Keratinocyte (primary cell): Measurements from ENCODE around the gene CYP4Z1. TPM values are rescaled to one million over a fixed set of nuclear protein-coding genes. Genes with fewer than 3 reads are reported as not detected.

Experiments used
- DNase-seq: peaks from one replicate; pipeline ENCODE4 v3.0.0-alpha.2; 2011; ENCODE audit warnings: low read depth, missing footprints, low spot score
- FAIRE-seq: peaks from 2 replicates; lab custom pipeline; 2011; peaks lifted over from hg19 to GRCh38; lab: Jason Lieb, UNC
- H2AFZ ChIP-seq: 2 replicates; pipeline ENCODE4 v1.6.0; 2012; ENCODE audit warnings: low read length, control low read depth, inconsistent platforms; ENCODE audit not compliant: control insufficient read depth
- H3K27ac ChIP-seq: 2 replicates; pipeline ENCODE4 v1.5.1; 2011; ENCODE audit warnings: low read length; ENCODE audit not compliant: control insufficient read depth, insufficient read depth
- H3K27me3 ChIP-seq: 3 replicates; pipeline ENCODE4 v1.6.0; 2011; ENCODE audit warnings: low read length; ENCODE audit not compliant: control insufficient read depth, insufficient read depth; ENCODE audit errors: extremely low read depth
- H3K36me3 ChIP-seq, 2 experiments: 2 replicates in 1 of 2; 3 replicates in 1 of 2; pipeline ENCODE4 v1.5.1; 2011; ENCODE audit warnings: low read length in 2 of 2, mild to moderate bottlenecking in 1 of 2; ENCODE audit not compliant: control insufficient read depth in 2 of 2, insufficient read depth in 2 of 2; ENCODE audit errors: extremely low read depth in 1 of 2
- H3K4me1 ChIP-seq: 3 replicates; pipeline ENCODE4 v1.5.1; 2011; ENCODE audit warnings: low read length; ENCODE audit not compliant: control insufficient read depth, insufficient read depth; ENCODE audit errors: extremely low read depth
- H3K4me2 ChIP-seq: 3 replicates; pipeline ENCODE4 v1.6.0; 2011; ENCODE audit warnings: low read depth, low read length; ENCODE audit not compliant: control insufficient read depth, insufficient read depth; ENCODE audit errors: extremely low read depth
- H3K4me3 ChIP-seq, 3 experiments: fragments of 200-600 bp in 1 of 3; sonication (generic) in 1 of 3; 2 replicates in 2 of 3; 3 replicates in 1 of 3; pipeline ENCODE4 v1.5.1; 2011 to 2016; ENCODE audit warnings: low read length in 3 of 3, mild to moderate bottlenecking in 3 of 3, control low read depth in 2 of 3, inconsistent platforms in 1 of 3, low read depth in 1 of 3, mixed read lengths in 1 of 3, mixed run types in 1 of 3, moderate library complexity in 1 of 3; ENCODE audit not compliant: control insufficient read depth in 2 of 3, insufficient read depth in 2 of 3; ENCODE audit errors: extremely low read depth in 1 of 3
- H3K79me2 ChIP-seq: 2 replicates; pipeline ENCODE4 v1.6.0; 2012; ENCODE audit warnings: low read length; ENCODE audit not compliant: control insufficient read depth, insufficient read depth
- H3K9ac ChIP-seq: 3 replicates; pipeline ENCODE4 v1.6.0; 2011; ENCODE audit warnings: low read length; ENCODE audit not compliant: control insufficient read depth, insufficient read depth; ENCODE audit errors: extremely low read depth
- H3K9me1 ChIP-seq: 3 replicates; pipeline ENCODE4 v1.6.0; 2011; ENCODE audit warnings: low read length; ENCODE audit not compliant: control insufficient read depth, insufficient read depth; ENCODE audit errors: extremely low read depth
- H3K9me3 ChIP-seq: 2 replicates; pipeline ENCODE4 v1.5.1; 2012; ENCODE audit warnings: low read depth, low read length; ENCODE audit not compliant: control insufficient read depth
- H4K20me1 ChIP-seq: 3 replicates; pipeline ENCODE4 v1.6.0; 2011; ENCODE audit warnings: low read length; ENCODE audit not compliant: control insufficient read depth, insufficient read depth; ENCODE audit errors: extremely low read depth
- CTCF ChIP-seq, 3 experiments: IDR thresholded peaks in 1 of 3; conservative IDR thresholded peaks in 1 of 3; optimal IDR thresholded peaks in 1 of 3; 2 replicates in 2 of 3; 3 replicates in 1 of 3; pipeline versions ENCODE3 to v1.5.1; 2011; ENCODE audit warnings: low read length in 3 of 3, mild to moderate bottlenecking in 3 of 3, moderate library complexity in 2 of 3, control low read depth in 1 of 3, inconsistent platforms in 1 of 3; ENCODE audit not compliant: insufficient read depth in 2 of 3; ENCODE audit errors: extremely low read depth in 1 of 3
- EZH2 ChIP-seq: IDR thresholded peaks from one replicate; pipeline ENCODE4 v1.6.1; 2012; ENCODE audit warnings: inconsistent platforms, mild to moderate bottlenecking, low read length, moderate library complexity
- dilution Hi-C: fragments of 300-500 bp; cut with MboI; formaldehyde crosslinking; loops from one replicate; pipeline ENCODE4 v1.7.0; 2020; ENCODE audit warnings: low sequenced_read_pairs; ENCODE audit not compliant: extremely low pct_ligation_motif_present
- polyA minus RNA-seq, 3 experiments: library from RNA; depleted of rRNA, polyadenylated mRNA; stranded (reverse); fragments of >200 nt; gene quantifications; 1 replicate in 1 of 3; 2 replicates in 1 of 3; 3 replicates in 1 of 3; pipeline ENCODE4 v1.2.3, GENCODE V29; 2011
- polyA plus RNA-seq, 5 experiments: library from polyadenylated mRNA; depleted of rRNA in 3 of 5; stranded (reverse) in 3 of 5; stranded (forward) in 1 of 5; unstranded in 1 of 5; fragments of >200 nt; gene quantifications; 1 replicate in 1 of 5; 2 replicates in 3 of 5; 3 replicates in 1 of 5; pipeline versions ENCODE4 v1.2.1 to v1.2.3, GENCODE V29; 2011 to 2012; ENCODE audit warnings: missing spikeins in 2 of 5, low read depth in 1 of 5, low replicate concordance in 1 of 5

CYP4Z1 gene
- polyA plus RNA-seq = not detected in 3 replicates
- not detected for polyA plus RNA-seq (2011; ENCODE audit: low read depth)
- not detected in 2 replicates for polyA plus RNA-seq (2011; cell fraction: cytosol; rRNA removed)
- polyA plus RNA-seq (2011; cell fraction: nucleus; rRNA removed) = not detected in 2 replicates
- not detected in 2 replicates for polyA plus RNA-seq (2012; ENCODE audit: low replicate concordance)
- polyA minus RNA-seq = not detected in 3 replicates
- polyA minus RNA-seq (2011; cell fraction: cytosol; rRNA and poly(A)+ RNA removed) = not detected
- not detected in 2 replicates for polyA minus RNA-seq (2011; cell fraction: nucleus; rRNA and poly(A)+ RNA removed)

GRCh38 chr1:47067097-47067594 is at the start of gene CYP4Z1:
Gene CYP4Z1, plus strand, starts transcription at chr1:47067231. Its CDS starts 260 bp downstream, at chr1:47067491.
- dilution Hi-C loops = no loop called here
- FAIRE-seq = no peak
- H3K9ac ChIP-seq = no peak within 1 kb of the TSS

GRCh38 chr1:47021070-47021469 is 46.0 kb upstream of the CYP4Z1 start:
- Histone ChIP-seq H3K4me1 (no peaks in the 10 kb centered on the region), H3K27ac (no peak overlapping the region)
- no peak for FAIRE-seq

More at GRCh38 chr1:47067097-47067594, at the start of gene CYP4Z1:
- Histone ChIP-seq H3K27ac (no peak within 1 kb of the TSS), H3K27me3 (no peaks in the 10 kb centered on the region), H4K20me1 (no peaks in the 10 kb centered on the region), H3K4me2 (no peak within 1 kb of the TSS), H3K4me3 (no peak within 1 kb of the TSS), H3K4me1 (no peaks in the 10 kb centered on the region), H3K36me3 (no peaks in the 10 kb centered on the region), H3K9me3 (no peaks in the 10 kb centered on the region), H3K9me1 (no peaks in the 10 kb centered on the region), H3K79me2 (no peaks in the 10 kb centered on the region), H2AFZ (no peak within 1 kb of the TSS)
- no peak for DNase-seq
- TF ChIP-seq EZH2 (no peak), CTCF (optimal IDR thresholded peaks at IDR 0.05 in 1 of 3, IDR thresholded peaks at IDR 0.05 in 1 of 3, conservative IDR thresholded peaks at IDR 0.05 in 1 of 3; ENCODE audit: extremely low read depth in 1 of 3, insufficient read depth in 2 of 3, low read length in 3 of 3) (no peak)

More at GRCh38 chr1:47021070-47021469, 46.0 kb upstream of the CYP4Z1 start:
- Histone ChIP-seq H3K9me3 (no peaks in the 10 kb centered on the region), H3K27me3 (no peaks in the 10 kb centered on the region), H3K4me3 (no peak overlapping the region), H3K9ac (no peak overlapping the region), H3K79me2 (no peaks in the 10 kb centered on the region), H3K36me3 (no peaks in the 10 kb centered on the region), H3K4me2 (no peak overlapping the region), H4K20me1 (no peaks in the 10 kb centered on the region), H2AFZ (no peak overlapping the region), H3K9me1 (no peaks in the 10 kb centered on the region)
- no peak for TF ChIP-seq EZH2
- TF ChIP-seq CTCF (optimal IDR thresholded peaks at IDR 0.05 in 1 of 3, IDR thresholded peaks at IDR 0.05 in 1 of 3, conservative IDR thresholded peaks at IDR 0.05 in 1 of 3; ENCODE audit: extremely low read depth in 1 of 3, insufficient read depth in 2 of 3, low read length in 3 of 3) = no peak
- dilution Hi-C loops = no loop called here
- no peak for DNase-seq
